Neutrophil (primary cell): Measurements from ENCODE around the gene MMP2.

ENCODE experiments used
- H3K27ac ChIP-seq: fragments of 200-600 bp; sonication (generic); 2 replicates; pipeline ENCODE4 v1.5.1; 2016; ENCODE audit warnings: mild to moderate bottlenecking, moderate library complexity
- H3K27me3 ChIP-seq: fragments of 200-600 bp; sonication (generic); 2 replicates; pipeline ENCODE4 v1.6.0; 2016; ENCODE audit warnings: mild to moderate bottlenecking
- H3K36me3 ChIP-seq: fragments of 200-600 bp; sonication (generic); 2 replicates; pipeline ENCODE4 v1.5.1; 2017
- H3K4me1 ChIP-seq, 2 experiments: fragments of 200-600 bp in 1 of 2; sonication (generic) in 1 of 2; 1 replicate in 1 of 2; 2 replicates in 1 of 2; pipeline versions ENCODE4 v1.5.1 to v1.6.1; 2013 to 2016; ENCODE audit warnings: low read depth in 1 of 2, low read length in 1 of 2, mild to moderate bottlenecking in 1 of 2, moderate library complexity in 1 of 2; ENCODE audit not compliant: control insufficient read depth in 1 of 2, insufficient read depth in 1 of 2
- H3K4me3 ChIP-seq, 2 experiments: fragments of 200-600 bp in 1 of 2; sonication (generic) in 1 of 2; 1 replicate in 1 of 2; 2 replicates in 1 of 2; pipeline ENCODE4 v1.5.1; 2013 to 2016; ENCODE audit warnings: low read depth in 1 of 2, low read length in 1 of 2, mild to moderate bottlenecking in 1 of 2, moderate library complexity in 1 of 2
- H3K9me3 ChIP-seq: fragments of 200-600 bp; sonication (generic); 2 replicates; pipeline ENCODE4 v1.5.1; 2016
- TF ChIP-seq, protein P1 (sequence below): fragments of 200-600 bp; sonication (generic); IDR thresholded peaks from 2 replicates; pipeline ENCODE4 v1.5.1; 2016; ENCODE audit warnings: antibody characterized with exemption

MMP2 gene

DNA sequence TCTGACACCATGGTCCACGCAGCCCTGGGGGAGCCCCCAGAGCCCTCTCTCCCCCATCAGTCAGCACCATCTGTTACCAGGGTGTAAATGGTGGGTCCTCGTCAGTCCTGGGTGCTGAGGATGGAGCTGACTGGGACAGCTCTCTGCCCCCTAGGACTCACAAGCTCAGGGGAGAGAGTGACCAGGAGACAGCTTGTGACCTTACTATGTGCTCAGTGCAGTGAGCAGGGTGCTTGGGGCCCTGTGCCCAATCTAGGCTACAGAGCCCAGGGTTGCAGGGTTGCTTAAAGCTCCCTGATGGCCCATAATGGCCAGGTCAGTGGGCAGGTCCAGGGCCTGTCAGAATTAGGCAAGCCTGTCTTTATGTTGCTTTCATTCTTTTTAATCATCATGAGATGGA, 11.3 kb downstream of the MMP2 start:
- Histone ChIP-seq H3K36me3 (no peaks in the 10 kb centered on the region), H3K27ac (no peak overlapping the region), H3K9me3 (no peaks in the 10 kb centered on the region), H3K4me3 (no peak overlapping the region), H3K4me1 (no peaks in the 10 kb centered on the region), H3K27me3 (no peaks in the 10 kb centered on the region)
- TF ChIP-seq, protein P1, sequence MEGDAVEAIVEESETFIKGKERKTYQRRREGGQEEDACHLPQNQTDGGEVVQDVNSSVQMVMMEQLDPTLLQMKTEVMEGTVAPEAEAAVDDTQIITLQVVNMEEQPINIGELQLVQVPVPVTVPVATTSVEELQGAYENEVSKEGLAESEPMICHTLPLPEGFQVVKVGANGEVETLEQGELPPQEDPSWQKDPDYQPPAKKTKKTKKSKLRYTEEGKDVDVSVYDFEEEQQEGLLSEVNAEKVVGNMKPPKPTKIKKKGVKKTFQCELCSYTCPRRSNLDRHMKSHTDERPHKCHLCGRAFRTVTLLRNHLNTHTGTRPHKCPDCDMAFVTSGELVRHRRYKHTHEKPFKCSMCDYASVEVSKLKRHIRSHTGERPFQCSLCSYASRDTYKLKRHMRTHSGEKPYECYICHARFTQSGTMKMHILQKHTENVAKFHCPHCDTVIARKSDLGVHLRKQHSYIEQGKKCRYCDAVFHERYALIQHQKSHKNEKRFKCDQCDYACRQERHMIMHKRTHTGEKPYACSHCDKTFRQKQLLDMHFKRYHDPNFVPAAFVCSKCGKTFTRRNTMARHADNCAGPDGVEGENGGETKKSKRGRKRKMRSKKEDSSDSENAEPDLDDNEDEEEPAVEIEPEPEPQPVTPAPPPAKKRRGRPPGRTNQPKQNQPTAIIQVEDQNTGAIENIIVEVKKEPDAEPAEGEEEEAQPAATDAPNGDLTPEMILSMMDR, result no peak

DNA sequence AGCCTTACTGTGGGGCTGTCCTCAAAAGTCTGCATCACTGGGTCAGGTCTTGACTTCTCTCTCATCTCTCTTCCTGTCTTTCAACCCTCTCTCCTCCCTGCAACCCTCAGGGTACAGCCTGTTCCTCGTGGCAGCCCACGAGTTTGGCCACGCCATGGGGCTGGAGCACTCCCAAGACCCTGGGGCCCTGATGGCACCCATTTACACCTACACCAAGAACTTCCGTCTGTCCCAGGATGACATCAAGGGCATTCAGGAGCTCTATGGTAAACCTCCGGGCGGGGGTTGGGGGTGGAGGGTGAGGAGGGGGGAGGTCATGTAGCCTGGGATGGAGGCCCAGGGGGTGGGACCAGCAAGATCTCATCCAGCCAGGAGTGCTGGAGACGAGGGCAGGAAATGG, 12.7 kb downstream of the MMP2 start:
- TF ChIP-seq, protein P1, result no peak
- Histone ChIP-seq H3K27me3 (peaks cover 4% of the 10 kb centered on the region), H3K36me3 (no peaks in the 10 kb centered on the region), H3K27ac (no peak overlapping the region), H3K4me1 (no peaks in the 10 kb centered on the region), H3K9me3 (no peaks in the 10 kb centered on the region), H3K4me3 (no peak overlapping the region)

DNA sequence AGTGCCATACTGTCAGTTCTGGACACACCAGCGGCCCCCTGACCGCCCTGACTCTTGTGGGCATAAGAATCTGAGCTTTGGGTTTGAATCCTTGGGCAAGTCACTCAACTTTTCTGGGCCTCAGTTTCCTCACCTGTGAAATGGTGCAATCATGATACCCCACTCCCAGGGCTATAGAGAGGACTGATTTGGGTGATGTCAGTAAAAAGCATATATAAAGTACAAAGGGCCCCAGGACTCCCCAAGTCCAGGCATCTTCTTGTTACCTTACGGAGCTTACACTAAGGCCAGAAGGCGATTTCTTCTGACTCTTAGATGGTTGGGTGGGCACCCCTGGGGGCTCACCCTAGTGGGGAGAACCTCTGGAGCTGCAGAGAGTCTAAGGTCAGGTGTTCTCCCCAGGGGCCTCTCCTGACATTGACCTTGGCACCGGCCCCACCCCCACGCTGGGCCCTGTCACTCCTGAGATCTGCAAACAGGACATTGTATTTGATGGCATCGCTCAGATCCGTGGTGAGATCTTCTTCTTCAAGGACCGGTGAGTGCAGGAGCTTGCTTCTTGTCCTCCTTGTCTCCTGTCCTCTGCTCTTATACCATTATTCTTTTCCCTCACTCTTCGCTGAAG, 13.9 kb downstream of the MMP2 start:
- H3K4me1 ChIP-seq, result peaks cover 0 to 3% of the 10 kb centered on the region in 2 experiments
- H3K27ac ChIP-seq, result no peak overlapping the region
- H3K9me3 ChIP-seq, result no peaks in the 10 kb centered on the region
- H3K27me3 ChIP-seq, result peaks cover 8% of the 10 kb centered on the region
- H3K36me3 ChIP-seq, result no peaks in the 10 kb centered on the region
- TF ChIP-seq, protein P1, result no peak
- no peak overlapping the region for H3K4me3 ChIP-seq

DNA sequence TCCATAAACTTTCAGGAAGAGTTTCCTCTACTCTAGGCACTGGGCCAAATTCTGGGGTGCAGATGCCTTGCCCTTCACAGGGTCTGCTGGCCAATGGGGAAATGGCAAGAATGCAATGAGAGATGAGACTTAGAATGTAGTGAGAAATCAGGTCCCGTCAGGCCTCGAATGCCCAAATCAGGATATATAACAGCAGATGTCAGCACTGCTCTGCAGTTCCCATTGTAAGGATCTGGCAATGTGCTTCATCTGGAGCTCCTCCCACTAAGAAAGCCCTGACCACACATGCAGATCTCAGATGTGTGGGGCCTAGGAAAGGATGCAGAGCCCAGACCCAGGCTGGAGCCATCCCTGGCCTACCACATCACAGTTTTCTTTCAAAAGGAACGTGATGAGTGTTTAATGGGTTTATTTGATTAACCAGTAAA, 16.0 kb downstream of the MMP2 start:
- H3K4me1 ChIP-seq, result peaks cover 0 to 4% of the 10 kb centered on the region in 2 experiments
- H3K4me3 ChIP-seq, result no peak overlapping the region
- TF ChIP-seq, protein P1, result no peak
- no peaks in the 10 kb centered on the region for H3K36me3 ChIP-seq
- H3K9me3 ChIP-seq, result no peaks in the 10 kb centered on the region
- peaks cover 8% of the 10 kb centered on the region for H3K27me3 ChIP-seq
- no peak overlapping the region for H3K27ac ChIP-seq

DNA sequence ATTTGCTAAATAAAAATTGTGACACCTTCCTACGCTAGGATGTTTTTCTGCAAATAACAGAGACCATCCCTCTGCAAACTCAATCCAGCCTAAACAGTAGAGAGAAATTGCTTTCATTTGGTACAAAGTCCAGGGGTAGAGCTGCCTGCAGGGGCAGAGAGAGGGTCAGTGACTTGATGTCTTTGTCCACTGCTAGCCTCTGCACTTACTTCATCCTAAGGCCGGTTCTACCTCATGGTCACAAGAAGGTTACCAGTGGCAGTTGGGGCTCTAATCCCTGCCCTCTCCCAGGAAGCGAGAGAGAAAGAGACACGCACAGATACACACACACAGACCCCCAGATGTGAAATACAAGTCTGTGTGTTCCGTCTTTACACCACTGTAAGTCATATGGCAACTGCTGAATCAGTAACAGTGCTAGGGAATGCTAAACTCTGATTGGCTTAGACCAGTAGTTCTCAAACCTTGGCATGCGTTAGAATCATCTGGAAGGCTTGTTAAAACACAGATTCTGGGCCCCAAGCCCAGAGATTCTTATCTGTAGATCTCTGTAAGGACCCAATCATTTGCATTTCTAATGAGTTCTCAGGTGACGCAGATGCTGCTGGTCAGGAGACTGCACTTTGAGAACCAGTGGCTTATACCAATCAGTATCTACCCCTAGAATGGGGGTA, 16.8 kb downstream of the MMP2 start:
- H3K4me3 ChIP-seq, result no peak overlapping the region
- H3K4me1 ChIP-seq, result peaks cover 0 to 9% of the 10 kb centered on the region in 2 experiments
- peaks cover 8% of the 10 kb centered on the region for H3K27me3 ChIP-seq
- H3K27ac ChIP-seq, result no peak overlapping the region
- no peaks in the 10 kb centered on the region for H3K36me3 ChIP-seq
- TF ChIP-seq, protein P1, result no peak
- H3K9me3 ChIP-seq, result no peaks in the 10 kb centered on the region
